ENCODE results near the gene CHORDC1.

DNA sequence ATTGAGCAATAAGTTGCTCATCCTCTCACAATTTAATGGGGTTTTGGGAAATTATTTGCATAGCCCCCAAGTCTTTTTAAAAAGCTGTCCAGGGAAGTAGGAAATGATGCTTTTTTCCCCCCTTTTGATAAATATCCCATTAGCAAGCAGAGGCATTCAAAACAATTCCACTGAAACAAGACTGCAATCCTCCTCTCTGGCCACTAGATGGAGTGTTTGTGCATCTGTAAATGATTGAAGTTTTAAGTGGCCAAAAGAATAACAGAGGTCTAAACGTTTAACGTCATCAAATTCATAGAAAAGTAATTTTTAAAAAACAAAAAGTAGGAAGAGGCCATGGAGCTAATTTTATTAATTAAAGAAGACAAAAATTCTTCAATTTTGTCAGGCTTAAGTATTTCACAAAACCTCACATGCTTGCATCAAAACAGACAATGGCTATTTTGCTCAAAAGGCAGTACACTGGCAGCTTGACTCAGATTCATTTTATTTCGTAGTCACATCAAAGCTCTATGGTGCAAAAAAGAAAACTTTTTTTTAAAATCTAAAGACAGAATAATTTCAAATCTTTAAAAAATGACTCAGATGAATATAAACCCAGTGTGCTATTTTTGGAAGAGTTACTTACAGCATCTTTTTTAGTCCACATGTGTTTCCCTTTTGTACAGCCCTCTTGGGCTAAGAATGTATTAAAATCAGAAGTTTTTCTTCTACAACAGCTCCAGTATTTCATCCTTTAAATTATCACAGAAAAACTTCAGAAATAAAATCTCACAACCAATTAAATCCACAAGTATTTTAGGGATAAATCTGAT, 17.8 kb downstream of the CHORDC1 start:
- TF ChIP-seq REST (IDR thresholded peaks at IDR 0.05; ENCODE audit: low read depth, low read length): no peak
- TF ChIP-seq TEAD4 (IDR thresholded peaks at IDR 0.05; ENCODE audit: borderline replicate concordance, insufficient read depth): no peak
- TF ChIP-seq EZH2phosphoT487 (IDR thresholded peaks at IDR 0.05; ENCODE audit: borderline replicate concordance, low read depth): no peak
- TF ChIP-seq RAD21 (IDR thresholded peaks at IDR 0.05; ENCODE audit: low read length): peak; percentile 64
- TF ChIP-seq CTCF (IDR thresholded peaks at IDR 0.05): peak; percentile 96
- TF ChIP-seq, protein P1, sequence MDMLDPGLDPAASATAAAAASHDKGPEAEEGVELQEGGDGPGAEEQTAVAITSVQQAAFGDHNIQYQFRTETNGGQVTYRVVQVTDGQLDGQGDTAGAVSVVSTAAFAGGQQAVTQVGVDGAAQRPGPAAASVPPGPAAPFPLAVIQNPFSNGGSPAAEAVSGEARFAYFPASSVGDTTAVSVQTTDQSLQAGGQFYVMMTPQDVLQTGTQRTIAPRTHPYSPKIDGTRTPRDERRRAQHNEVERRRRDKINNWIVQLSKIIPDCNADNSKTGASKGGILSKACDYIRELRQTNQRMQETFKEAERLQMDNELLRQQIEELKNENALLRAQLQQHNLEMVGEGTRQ (IDR thresholded peaks at IDR 0.05; ENCODE audit: borderline replicate concordance, low read depth, low read length): no peak
- TF ChIP-seq MXI1 (IDR thresholded peaks at IDR 0.05; ENCODE audit: low read depth, low read length): no peak
- no peak for TF ChIP-seq RCOR1 (IDR thresholded peaks at IDR 0.05; ENCODE audit: low read length)
- TF ChIP-seq, protein P2, sequence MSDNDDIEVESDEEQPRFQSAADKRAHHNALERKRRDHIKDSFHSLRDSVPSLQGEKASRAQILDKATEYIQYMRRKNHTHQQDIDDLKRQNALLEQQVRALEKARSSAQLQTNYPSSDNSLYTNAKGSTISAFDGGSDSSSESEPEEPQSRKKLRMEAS (IDR thresholded peaks at IDR 0.05; ENCODE audit: low read depth): no peak
- no peak for TF ChIP-seq CHD2 (IDR thresholded peaks at IDR 0.05; ENCODE audit: low read length, partially characterized antibody)
- TF ChIP-seq EP300 (IDR thresholded peaks at IDR 0.05; ENCODE audit: borderline replicate concordance in 1 of 2, low read depth in 1 of 2, low read length in 1 of 2): no peak
- TF ChIP-seq POLR2AphosphoS5 (IDR thresholded peaks at IDR 0.05; ENCODE audit: low read depth, low read length): no peak
- TF ChIP-seq RXRA (IDR thresholded peaks at IDR 0.05; ENCODE audit: borderline replicate concordance, low read depth): no peak
